ENCODE measurements around the gene GNAS-AS1.

The GNAS-AS1 gene

DNA sequence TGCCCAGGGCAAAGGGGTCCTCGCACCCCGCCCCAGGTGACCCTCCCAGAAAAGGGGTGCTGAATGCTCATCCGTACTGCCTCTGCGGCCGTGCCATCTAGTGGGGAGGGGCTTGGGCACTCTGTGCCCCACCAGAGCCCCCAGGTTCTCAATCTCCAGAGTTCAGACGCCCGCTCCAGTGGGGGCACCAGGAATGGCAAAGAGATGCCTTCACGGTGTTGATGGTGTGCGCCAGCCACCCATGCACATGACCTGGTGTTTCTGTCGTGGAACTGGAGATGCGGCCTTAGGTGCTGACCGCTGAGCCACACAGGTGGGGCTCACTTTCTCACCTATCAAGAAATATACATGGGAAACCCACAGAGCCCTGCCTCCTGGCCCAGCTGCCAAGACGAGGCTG is 30.8 kb downstream of the GNAS-AS1 start:
- TF ChIP-seq YY1 (IDR thresholded peaks at IDR 0.05; ENCODE audit: low read depth) = no peak
- TF ChIP-seq, protein P1, sequence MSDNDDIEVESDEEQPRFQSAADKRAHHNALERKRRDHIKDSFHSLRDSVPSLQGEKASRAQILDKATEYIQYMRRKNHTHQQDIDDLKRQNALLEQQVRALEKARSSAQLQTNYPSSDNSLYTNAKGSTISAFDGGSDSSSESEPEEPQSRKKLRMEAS (IDR thresholded peaks at IDR 0.05) = no peak

- no peak for TF ChIP-seq RAD21 (IDR thresholded peaks at IDR 0.05; ENCODE audit: low read depth)
- no peak for TF ChIP-seq CEBPB (IDR thresholded peaks at IDR 0.05)
- TF ChIP-seq, protein P1 (IDR thresholded peaks at IDR 0.05) = no peak
- no peak for TF ChIP-seq EP300 (IDR thresholded peaks at IDR 0.05; ENCODE audit: borderline replicate concordance)
- TF ChIP-seq EGR1 (IDR thresholded peaks at IDR 0.05) = no peak
- TF ChIP-seq YY1 (IDR thresholded peaks at IDR 0.05; ENCODE audit: low read depth) = no peak
- TF ChIP-seq REST (IDR thresholded peaks at IDR 0.05; ENCODE audit: low read depth) = no peak
- TF ChIP-seq CREB1 (IDR thresholded peaks at IDR 0.05; ENCODE audit: low read depth) = no peak
- TF ChIP-seq ZBTB7A (IDR thresholded peaks at IDR 0.05; ENCODE audit: low read depth) = no peak
- no peak for TF ChIP-seq TCF12 (IDR thresholded peaks at IDR 0.05; ENCODE audit: low read depth)
- TF ChIP-seq NFIC (IDR thresholded peaks at IDR 0.05) = no peak
- TF ChIP-seq TEAD4 (IDR thresholded peaks at IDR 0.05) = no peak
- no peak for TF ChIP-seq FOXM1 (IDR thresholded peaks at IDR 0.05; ENCODE audit: borderline replicate concordance, low read depth)
- no peak for TF ChIP-seq USF1 (IDR thresholded peaks at IDR 0.05)
- no peak for TF ChIP-seq TAF1 (IDR thresholded peaks at IDR 0.05; ENCODE audit: low read depth)
These were observed 32.0 kb downstream of the GNAS-AS1 start for GRCh38 chr20:58818586-58819285.

- TF ChIP-seq EP300 (IDR thresholded peaks at IDR 0.05; ENCODE audit: borderline replicate concordance) (no peak), TEAD4 (IDR thresholded peaks at IDR 0.05) (no peak), TAF1 (IDR thresholded peaks at IDR 0.05; ENCODE audit: low read depth) (no peak), CEBPB (IDR thresholded peaks at IDR 0.05) (no peak), NFIC (IDR thresholded peaks at IDR 0.05) (no peak), ZBTB7A (IDR thresholded peaks at IDR 0.05; ENCODE audit: low read depth) (no peak), CREB1 (IDR thresholded peaks at IDR 0.05; ENCODE audit: low read depth) (no peak), YY1 (IDR thresholded peaks at IDR 0.05; ENCODE audit: low read depth) (no peak), FOXM1 (IDR thresholded peaks at IDR 0.05; ENCODE audit: borderline replicate concordance, low read depth) (no peak), TCF12 (IDR thresholded peaks at IDR 0.05; ENCODE audit: low read depth) (no peak)
These were observed 33.0 kb downstream of the GNAS-AS1 start for GRCh38 chr20:58817748-58818147.

DNA sequence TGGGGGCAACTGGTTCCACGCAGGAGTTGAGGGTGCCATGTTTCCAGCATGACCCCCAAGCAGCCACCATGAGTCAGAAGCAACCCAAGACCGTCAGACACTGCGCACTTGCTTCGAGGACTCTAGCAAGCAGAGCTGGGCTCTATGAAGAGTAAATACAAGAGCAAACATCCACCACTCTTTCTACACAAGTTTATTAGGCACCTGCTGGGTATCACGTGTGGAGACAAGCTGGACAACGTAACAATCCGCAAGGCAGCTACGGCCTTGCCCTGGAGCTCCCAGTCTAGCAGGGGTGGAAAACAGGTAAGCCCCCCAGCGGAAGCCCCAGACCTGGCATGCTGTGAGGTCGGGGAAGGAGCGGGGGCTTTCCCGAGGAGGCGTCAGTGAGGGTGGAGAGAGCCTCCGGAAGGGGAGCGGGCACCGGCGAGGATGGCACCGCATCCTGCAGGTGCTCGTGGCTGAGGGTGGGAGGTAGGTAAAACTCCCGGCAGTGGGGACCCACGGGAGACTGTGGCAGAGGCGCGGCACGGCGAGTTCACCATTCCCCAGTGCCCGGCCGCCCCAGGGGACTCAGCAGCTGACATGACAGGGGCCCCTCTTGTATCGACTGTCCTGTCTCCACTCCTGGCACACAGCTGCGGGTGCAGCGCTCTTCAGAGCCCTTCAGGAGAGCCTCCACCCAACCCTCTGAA is 33.6 kb downstream of the GNAS-AS1 start:
- TF ChIP-seq USF1 (IDR thresholded peaks at IDR 0.05) (no peak), FOXM1 (IDR thresholded peaks at IDR 0.05; ENCODE audit: borderline replicate concordance, low read depth) (no peak), TAF1 (IDR thresholded peaks at IDR 0.05; ENCODE audit: low read depth) (no peak), EP300 (IDR thresholded peaks at IDR 0.05; ENCODE audit: borderline replicate concordance) (no peak), NFIC (IDR thresholded peaks at IDR 0.05) (no peak), ZBTB7A (IDR thresholded peaks at IDR 0.05; ENCODE audit: low read depth) (no peak), CREB1 (IDR thresholded peaks at IDR 0.05; ENCODE audit: low read depth) (no peak), TCF12 (IDR thresholded peaks at IDR 0.05; ENCODE audit: low read depth) (no peak), EGR1 (IDR thresholded peaks at IDR 0.05) (no peak), REST (IDR thresholded peaks at IDR 0.05; ENCODE audit: low read depth) (no peak), YY1 (IDR thresholded peaks at IDR 0.05; ENCODE audit: low read depth) (no peak), CEBPB (IDR thresholded peaks at IDR 0.05) (no peak), TEAD4 (IDR thresholded peaks at IDR 0.05) (no peak), RAD21 (IDR thresholded peaks at IDR 0.05; ENCODE audit: low read depth) (no peak)
- TF ChIP-seq, protein P1 (IDR thresholded peaks at IDR 0.05) = no peak

DNA sequence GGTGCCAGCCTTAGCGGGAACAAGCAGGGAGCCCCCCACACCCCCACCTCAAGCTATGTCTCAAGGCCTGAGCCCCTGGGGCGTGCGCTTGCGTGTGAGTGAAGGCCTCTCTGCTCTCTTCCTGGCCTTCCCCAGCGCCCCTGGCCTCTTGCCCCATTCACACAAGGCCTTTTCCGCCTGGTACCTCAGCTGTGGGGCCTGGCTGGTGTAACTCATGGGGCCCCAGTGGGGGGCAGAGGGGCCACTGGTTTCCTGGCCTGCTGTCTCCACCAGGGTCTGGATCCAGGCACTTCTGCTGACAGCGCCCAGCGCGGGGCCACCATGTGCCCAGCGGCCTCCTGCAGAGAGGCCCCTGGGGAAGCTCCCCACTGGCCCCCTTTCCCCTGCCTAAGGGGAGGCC is 34.7 kb downstream of the GNAS-AS1 start:
- TF ChIP-seq REST (IDR thresholded peaks at IDR 0.05; ENCODE audit: low read depth) (no peak), CEBPB (IDR thresholded peaks at IDR 0.05) (no peak), FOXM1 (IDR thresholded peaks at IDR 0.05; ENCODE audit: borderline replicate concordance, low read depth) (no peak), TCF12 (IDR thresholded peaks at IDR 0.05; ENCODE audit: low read depth) (no peak), NFIC (IDR thresholded peaks at IDR 0.05) (no peak), TAF1 (IDR thresholded peaks at IDR 0.05; ENCODE audit: low read depth) (no peak), ZBTB7A (IDR thresholded peaks at IDR 0.05; ENCODE audit: low read depth) (no peak), USF1 (IDR thresholded peaks at IDR 0.05) (no peak), EP300 (IDR thresholded peaks at IDR 0.05; ENCODE audit: borderline replicate concordance) (no peak), TEAD4 (IDR thresholded peaks at IDR 0.05) (no peak), YY1 (IDR thresholded peaks at IDR 0.05; ENCODE audit: low read depth) (no peak), CREB1 (IDR thresholded peaks at IDR 0.05; ENCODE audit: low read depth) (no peak)
- TF ChIP-seq, protein P1 (IDR thresholded peaks at IDR 0.05) = no peak
